T-helper 1 cell (primary cell): ENCODE data around the gene NMD3.

Source experiments
- DNase-seq, 5 donors: peaks; one replicate each; pipeline ENCODE4 v3.0.0-alpha.2; 2012 to 2020

Gene NMD3

DNA sequence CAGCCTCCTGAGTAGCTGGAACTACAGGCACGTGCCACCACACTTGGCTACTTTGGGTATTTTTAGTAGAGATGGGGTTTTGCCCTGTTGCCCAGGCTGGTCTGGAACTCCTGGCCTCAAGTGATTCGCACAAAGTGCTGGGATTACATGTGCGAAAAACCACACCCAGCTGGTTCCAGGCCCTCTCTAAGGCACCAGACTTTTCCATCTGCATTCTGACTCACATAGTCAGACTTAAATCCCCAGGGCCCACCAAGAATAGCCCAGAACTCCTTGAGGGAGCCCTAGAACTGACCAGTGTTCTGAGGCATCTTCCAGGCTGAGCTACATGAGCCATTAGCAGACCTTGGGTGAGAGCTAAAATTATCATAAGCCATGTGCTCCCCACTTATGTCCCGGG is 68.1 kb downstream of the NMD3 start:
- no peak for DNase-seq

DNA sequence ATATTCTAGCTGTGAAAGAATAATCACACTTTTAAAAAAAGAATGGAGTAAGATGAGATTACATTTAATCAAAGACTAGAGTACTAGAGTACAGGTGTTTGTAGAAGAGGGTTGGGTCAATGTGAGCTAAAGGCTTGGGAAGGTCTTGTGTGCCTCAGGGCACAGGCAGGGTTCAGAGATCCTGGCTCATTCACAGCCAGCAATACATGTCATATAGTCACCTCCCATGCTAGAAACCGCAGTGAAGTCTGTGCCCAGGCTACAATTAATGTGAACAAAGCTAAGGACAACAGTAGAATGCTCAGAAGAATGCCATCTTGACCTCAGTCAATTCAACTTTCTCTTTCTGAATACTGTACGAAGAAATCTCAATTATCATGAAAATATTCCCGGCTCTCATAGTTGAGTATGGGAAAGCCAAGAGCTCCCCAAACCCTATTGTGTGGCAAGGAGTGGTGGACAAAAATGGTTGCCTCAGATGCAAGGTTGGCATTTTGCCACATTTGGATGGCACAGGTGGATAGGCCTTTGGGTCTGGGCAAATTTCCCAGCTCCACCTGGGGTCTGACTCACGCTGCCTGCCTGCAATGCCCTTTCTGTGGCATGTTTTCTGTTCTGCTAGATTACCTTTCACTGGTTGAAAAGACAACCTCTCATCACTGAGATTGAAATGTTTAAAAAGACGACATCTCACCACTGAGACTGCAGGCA is 70.2 kb downstream of the NMD3 start:
- DNase-seq: no peak

DNA sequence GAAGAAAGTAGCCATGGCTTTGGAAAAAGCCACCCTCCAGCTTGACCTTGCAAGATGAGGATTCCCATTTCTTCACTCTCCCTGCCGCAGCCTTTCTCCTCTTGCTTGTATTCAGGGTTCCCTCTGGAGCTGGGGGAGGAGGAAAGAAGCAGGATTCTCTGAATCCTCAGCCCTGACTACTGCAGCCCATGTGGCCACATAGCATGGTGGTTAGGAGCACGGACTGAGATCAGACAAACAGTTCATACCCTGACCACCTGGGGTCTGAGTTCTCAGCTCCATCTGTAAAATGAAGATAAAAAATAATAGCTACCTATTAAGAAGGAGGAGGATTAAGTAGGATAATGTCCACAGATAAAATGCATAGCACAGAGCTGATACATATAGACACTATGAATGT is 72.3 kb downstream of the NMD3 start:
- no peak for DNase-seq

DNA sequence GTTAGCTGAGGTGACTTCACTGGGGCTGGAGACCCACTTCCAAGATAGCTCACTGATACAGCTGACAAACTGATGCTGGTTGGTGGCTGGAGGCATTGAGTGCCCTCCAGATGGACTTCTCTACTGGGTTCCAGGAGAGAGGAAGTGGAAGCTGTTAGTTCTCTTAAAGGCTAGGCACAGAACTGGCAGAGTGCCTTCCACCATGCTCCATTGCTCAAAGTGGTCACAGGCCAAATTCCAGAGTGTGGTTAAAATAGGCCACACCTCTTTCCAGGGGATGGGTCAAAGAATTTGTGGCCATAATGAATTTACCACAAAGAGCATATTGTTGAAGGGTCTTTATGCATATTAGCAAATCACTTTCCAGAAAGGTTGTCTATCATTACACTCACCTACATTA is 74.2 kb downstream of the NMD3 start:
- DNase-seq: no peak

DNA sequence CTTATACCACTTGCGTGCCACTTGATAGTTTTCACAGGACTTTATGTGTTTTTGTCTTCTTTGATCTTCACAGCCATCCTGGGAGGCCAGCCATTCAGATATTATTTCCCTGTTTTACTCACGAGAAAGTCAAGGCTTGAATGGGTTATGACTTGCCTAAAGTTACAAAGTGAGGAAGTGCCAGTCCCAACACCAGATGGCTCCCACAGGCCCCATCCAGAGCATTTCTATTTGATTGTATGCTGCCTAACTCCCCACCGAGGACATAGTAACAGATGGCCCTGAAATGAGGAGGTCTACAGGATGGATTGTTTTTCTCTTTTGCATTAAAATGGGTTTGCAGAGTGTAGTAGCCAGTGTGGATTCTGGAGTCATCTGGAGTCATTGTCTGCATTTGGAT is 75.7 kb downstream of the NMD3 start:
- no peak for DNase-seq
